Glutamatergic neuron (in vitro differentiated cells): ENCODE measurements around the gene TBC1D22A. TPM values are rescaled to one million over a fixed set of nuclear protein-coding genes. Genes with fewer than 3 reads are reported as not detected.
"Not testable (repeated sequence)": the region's sequence is repeated elsewhere in the genome, so short reads cannot be mapped to it uniquely, and the experiment has no call there.

Experiments
- DNase-seq: peaks from one replicate; pipeline ENCODE4 v3.0.0; 2022
- H3K27ac Mint-ChIP-seq: one replicate; pipeline ENCODE4 v1.8.0; 2020; ENCODE audit warnings: mild to moderate bottlenecking, mixed read lengths, inconsistent platforms; ENCODE audit not compliant: unreplicated experiment
- H3K27me3 Mint-ChIP-seq: one replicate; pipeline ENCODE4 v1.8.0; 2020; ENCODE audit warnings: mild to moderate bottlenecking, moderate library complexity, mixed read lengths, inconsistent platforms; ENCODE audit not compliant: unreplicated experiment
- H3K36me3 Mint-ChIP-seq: one replicate; pipeline ENCODE4 v1.8.0; 2020; ENCODE audit warnings: mild to moderate bottlenecking, mixed read lengths, inconsistent platforms; ENCODE audit not compliant: unreplicated experiment
- H3K4me1 Mint-ChIP-seq: one replicate; pipeline ENCODE4 v1.8.0; 2020; ENCODE audit warnings: mild to moderate bottlenecking, low read depth, mixed read lengths, inconsistent platforms; ENCODE audit not compliant: unreplicated experiment
- H3K4me3 Mint-ChIP-seq: one replicate; pipeline ENCODE4 v1.8.0; 2020; ENCODE audit warnings: mild to moderate bottlenecking, mixed read lengths, inconsistent platforms; ENCODE audit not compliant: unreplicated experiment
- H3K9me3 Mint-ChIP-seq: one replicate; pipeline ENCODE4 v1.8.0; 2020; ENCODE audit warnings: mild to moderate bottlenecking, moderate library complexity, mixed read lengths, inconsistent platforms; ENCODE audit not compliant: unreplicated experiment
- total RNA-seq: library from RNA; stranded (reverse); fragmentation: NEBNext Ultra II Directional; extraction: Animal tissue kit (Norgen Biotek cat#: 25700); gene quantifications from one replicate; pipeline ENCODE4 v1.2.1, GENCODE V29; 2021; ENCODE audit not compliant: unreplicated experiment
- TF ChIP-seq, protein P1 (sequence below): fragments of 200-600 bp; sonication (generic); IDR thresholded peaks from one replicate; pipeline ENCODE4 v1.5.0; 2021; ENCODE audit not compliant: partially characterized antibody, unreplicated experiment

TBC1D22A gene
- total RNA-seq, 1 donor from 2014 or later, result 23.0 TPM

DNA sequence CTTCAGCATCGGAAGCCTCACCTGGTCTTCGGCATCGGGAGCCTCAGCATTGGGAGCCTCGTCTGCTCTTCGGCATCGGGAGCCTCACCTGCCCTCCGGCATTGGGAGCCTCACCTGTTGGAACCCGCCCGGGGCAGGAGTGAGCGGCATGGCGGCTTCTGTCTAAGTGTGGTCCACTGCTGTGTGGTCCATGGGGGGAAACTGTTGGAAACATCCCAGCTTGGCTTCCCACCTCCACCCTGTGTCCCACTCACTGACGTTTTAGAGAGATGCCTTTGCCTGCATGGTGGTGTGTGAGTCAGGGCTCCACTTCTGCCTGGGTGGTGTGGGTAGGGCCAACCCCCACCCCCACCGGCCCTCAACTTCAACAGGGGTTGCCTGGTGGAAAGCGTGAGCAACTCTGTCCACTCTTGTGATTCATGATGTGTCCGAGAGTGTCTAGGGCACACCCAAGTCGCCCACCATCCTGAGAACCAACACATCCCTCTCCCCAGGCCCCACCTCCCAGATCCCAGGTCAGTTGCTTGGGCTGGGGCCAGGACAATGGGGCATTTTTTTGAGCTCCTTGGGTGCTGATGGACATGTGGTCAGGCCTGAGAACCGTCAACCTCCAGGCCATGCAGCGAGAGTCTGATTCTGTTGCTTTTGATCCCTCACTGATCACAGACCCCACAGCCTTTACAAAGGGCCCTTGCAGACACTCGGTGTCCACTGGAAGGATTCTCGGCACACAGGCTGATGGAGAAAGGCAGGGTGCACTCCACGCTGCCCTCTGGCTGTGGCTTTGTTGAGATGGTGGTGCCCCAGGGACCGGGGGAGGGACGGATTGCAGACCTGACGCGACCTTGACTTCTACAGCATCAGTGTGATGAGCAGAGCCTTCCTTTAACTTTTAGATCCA, 406.7 kb downstream of the TBC1D22A start:
- TF ChIP-seq, protein P1, sequence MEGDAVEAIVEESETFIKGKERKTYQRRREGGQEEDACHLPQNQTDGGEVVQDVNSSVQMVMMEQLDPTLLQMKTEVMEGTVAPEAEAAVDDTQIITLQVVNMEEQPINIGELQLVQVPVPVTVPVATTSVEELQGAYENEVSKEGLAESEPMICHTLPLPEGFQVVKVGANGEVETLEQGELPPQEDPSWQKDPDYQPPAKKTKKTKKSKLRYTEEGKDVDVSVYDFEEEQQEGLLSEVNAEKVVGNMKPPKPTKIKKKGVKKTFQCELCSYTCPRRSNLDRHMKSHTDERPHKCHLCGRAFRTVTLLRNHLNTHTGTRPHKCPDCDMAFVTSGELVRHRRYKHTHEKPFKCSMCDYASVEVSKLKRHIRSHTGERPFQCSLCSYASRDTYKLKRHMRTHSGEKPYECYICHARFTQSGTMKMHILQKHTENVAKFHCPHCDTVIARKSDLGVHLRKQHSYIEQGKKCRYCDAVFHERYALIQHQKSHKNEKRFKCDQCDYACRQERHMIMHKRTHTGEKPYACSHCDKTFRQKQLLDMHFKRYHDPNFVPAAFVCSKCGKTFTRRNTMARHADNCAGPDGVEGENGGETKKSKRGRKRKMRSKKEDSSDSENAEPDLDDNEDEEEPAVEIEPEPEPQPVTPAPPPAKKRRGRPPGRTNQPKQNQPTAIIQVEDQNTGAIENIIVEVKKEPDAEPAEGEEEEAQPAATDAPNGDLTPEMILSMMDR, result no peak
- H3K9me3 Mint-ChIP-seq, result peaks cover 16% of the 10 kb centered on the region
- H3K4me1 Mint-ChIP-seq, result peaks cover 5% of the 10 kb centered on the region
- no peak overlapping the region for H3K4me3 Mint-ChIP-seq
- H3K27me3 Mint-ChIP-seq, result peaks cover 9% of the 10 kb centered on the region
- no peak overlapping the region for H3K27ac Mint-ChIP-seq
- DNase-seq, result peak; percentile 32
- peaks cover 16% of the 10 kb centered on the region for H3K36me3 Mint-ChIP-seq

GRCh38 chr22:47169801-47170140, 407.3 kb downstream of the TBC1D22A start:
- Mint-ChIP-seq H3K27ac (no peak overlapping the region), H3K36me3 (peaks cover 16% of the 10 kb centered on the region), H3K4me1 (peaks cover 5% of the 10 kb centered on the region), H3K9me3 (peaks cover 16% of the 10 kb centered on the region), H3K27me3 (peaks cover 6% of the 10 kb centered on the region), H3K4me3 (no peak overlapping the region)
- DNase-seq, result no peak
- TF ChIP-seq, protein P1, result no peak

GRCh38 chr22:47170511-47171440, 408.3 kb downstream of the TBC1D22A start:
- H3K4me1 Mint-ChIP-seq, H3K27me3 Mint-ChIP-seq, H3K4me3 Mint-ChIP-seq, DNase-seq, H3K27ac Mint-ChIP-seq: not testable (repeated sequence)
- Mint-ChIP-seq H3K9me3 (peaks cover 22% of the 10 kb centered on the region), H3K36me3 (peaks cover 22% of the 10 kb centered on the region)

DNA sequence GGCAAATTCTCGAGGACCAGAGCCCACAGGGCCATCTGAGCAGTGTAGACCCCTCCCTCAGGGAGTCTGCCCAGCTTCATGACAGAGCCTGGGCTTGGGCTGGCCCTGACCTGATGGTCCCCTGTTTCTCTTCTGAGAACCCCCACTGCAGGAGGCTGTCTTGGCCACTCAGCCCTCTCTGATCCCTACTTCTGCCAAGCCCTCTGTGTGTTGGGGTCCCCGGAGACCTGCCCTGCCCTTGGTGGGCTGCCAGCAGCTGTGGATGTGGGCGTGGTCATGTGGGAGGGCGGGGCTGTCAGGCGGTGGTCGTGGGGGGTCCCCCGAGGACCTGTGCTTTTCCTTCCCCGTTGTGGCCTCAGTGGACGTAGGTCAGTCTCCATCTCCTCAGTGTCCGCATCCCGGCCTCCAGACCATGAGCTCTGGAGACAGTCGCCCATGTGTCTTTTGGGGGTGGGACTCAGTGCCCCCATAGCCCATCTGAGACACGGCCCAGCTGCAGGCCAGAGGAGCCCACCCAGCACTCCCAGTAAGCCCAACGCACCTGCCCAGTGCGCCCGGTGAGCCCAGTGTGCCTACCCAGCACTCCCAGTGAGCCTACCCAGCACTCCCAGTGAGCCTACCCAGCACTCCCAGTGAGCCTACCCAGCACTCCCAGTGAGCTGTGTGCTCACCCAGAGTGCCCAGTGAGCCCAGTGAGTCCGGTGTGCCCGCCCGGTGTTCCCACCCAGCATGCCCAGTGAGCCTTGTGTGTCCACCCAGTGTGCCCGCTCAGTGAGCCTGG, 409.2 kb downstream of the TBC1D22A start:
- no peak overlapping the region for H3K27ac Mint-ChIP-seq
- peaks cover 22% of the 10 kb centered on the region for H3K36me3 Mint-ChIP-seq
- no peak overlapping the region for H3K4me3 Mint-ChIP-seq

More for the DNA sequence above, 409.2 kb downstream of the TBC1D22A start:
- peaks cover 5% of the 10 kb centered on the region for H3K4me1 Mint-ChIP-seq
- peaks cover 6% of the 10 kb centered on the region for H3K27me3 Mint-ChIP-seq
- DNase-seq, result no peak
- TF ChIP-seq, protein P1, result no peak
- peaks cover 16% of the 10 kb centered on the region for H3K9me3 Mint-ChIP-seq
